ENCODE measurements around the gene LAMA3. TPM values are rescaled to one million over a fixed set of nuclear protein-coding genes. Genes with fewer than 3 reads are reported as not detected.

Gene LAMA3
- total and polyA plus RNA-seq, 2 donors (not counting 3 experiments of a cell fraction or from before 2014, with no cell fraction given): 2.6 to 12.3 TPM

DNA sequence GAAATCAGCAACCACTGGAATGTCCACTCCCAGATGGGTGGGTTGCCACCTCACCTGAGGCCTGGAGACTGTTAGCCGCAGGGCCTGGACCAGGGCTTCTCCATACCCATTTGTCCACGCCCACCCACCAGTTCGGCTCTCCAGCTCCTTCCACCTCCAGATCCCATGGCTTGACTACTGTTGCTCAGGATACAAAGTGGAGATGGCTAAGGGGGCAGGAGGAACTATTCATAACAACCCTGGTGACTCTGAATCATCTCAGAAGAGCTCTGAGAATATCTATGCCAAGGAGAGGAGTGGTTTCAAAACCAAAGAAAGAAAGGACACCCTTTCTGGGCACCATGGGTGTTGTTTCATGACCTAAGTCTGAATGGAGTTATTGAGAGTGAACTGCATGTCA is 145.8 kb downstream of the LAMA3 start:
- DNase-seq (ENCODE audit: low read depth, low spot score) (no peak), FAIRE-seq (no peak)
- H3K9me1 ChIP-seq (replicated peaks; ENCODE audit: control insufficient read depth, extremely low read depth, insufficient read depth, low read length): no peaks in the 10 kb centered on the region
- H3K79me2 ChIP-seq (ENCODE audit: control insufficient read depth, insufficient read depth, low read length): no peaks in the 10 kb centered on the region
- peaks cover 0 to 2% of the 10 kb centered on the region in 2 experiments for H3K36me3 ChIP-seq (ENCODE audit: control insufficient read depth in 2 of 2, extremely low read depth in 1 of 2, insufficient read depth in 2 of 2, low read length in 2 of 2)
- no peak overlapping the region for H2AFZ ChIP-seq (ENCODE audit: low read depth, low read length)
- peaks cover 7% of the 10 kb centered on the region for H3K4me1 ChIP-seq (ENCODE audit: control insufficient read depth, extremely low read depth, insufficient read depth, low read length)
- POLR2A ChIA-PET: no interaction called here
- H3K9me3 ChIP-seq (replicated peaks; ENCODE audit: control insufficient read depth, insufficient read depth, low read length): no peaks in the 10 kb centered on the region
- CTCF ChIA-PET: interaction anchor here (1.2 kb wide), 2 partner anchors 9 to 83 kb away, joined by 3 to 4 read pairs; no protein-coding TSS in a partner anchor
- BruUV-seq (replicated peaks): no TSS peak
- no peaks in the 10 kb centered on the region for H4K20me1 ChIP-seq (replicated peaks; ENCODE audit: control insufficient read depth, extremely low read depth, insufficient read depth, low read length)
- intact Hi-C loops (cut with micrococcal nuclease): no loop called here
- no peak overlapping the region for H3K4me2 ChIP-seq (ENCODE audit: insufficient read depth, low read length)
- H3K9ac ChIP-seq (replicated peaks; ENCODE audit: extremely low read depth, insufficient read depth, low read length): no peak overlapping the region
- dilution Hi-C loops (cut with MboI; ENCODE audit: extremely low pct_ligation_motif_present, low sequenced_read_pairs): no loop called here
- TF ChIP-seq FOS (IDR thresholded peaks at IDR 0.05; ENCODE audit: borderline replicate concordance, insufficient read depth, low read length) (no peak), POLR2A (IDR thresholded peaks at IDR 0.05; ENCODE audit: low read depth, low read length) (no peak), JUN (IDR thresholded peaks at IDR 0.05; ENCODE audit: borderline replicate concordance, insufficient read depth, insufficient read length, low read depth) (no peak), MYC (IDR thresholded peaks at IDR 0.05; ENCODE audit: low read depth, low read length) (no peak), POLR2AphosphoS5 (IDR thresholded peaks at IDR 0.05; ENCODE audit: insufficient read depth, low read depth, low read length) (no peak), EZH2 (IDR thresholded peaks at IDR 0.05; ENCODE audit: borderline replicate concordance, low read depth, low read length, severe bottlenecking) (no peak), GATA2 (IDR thresholded peaks at IDR 0.05; ENCODE audit: insufficient read depth, insufficient read length, low read depth, low read length) (no peak)
- TF ChIP-seq, protein P1, sequence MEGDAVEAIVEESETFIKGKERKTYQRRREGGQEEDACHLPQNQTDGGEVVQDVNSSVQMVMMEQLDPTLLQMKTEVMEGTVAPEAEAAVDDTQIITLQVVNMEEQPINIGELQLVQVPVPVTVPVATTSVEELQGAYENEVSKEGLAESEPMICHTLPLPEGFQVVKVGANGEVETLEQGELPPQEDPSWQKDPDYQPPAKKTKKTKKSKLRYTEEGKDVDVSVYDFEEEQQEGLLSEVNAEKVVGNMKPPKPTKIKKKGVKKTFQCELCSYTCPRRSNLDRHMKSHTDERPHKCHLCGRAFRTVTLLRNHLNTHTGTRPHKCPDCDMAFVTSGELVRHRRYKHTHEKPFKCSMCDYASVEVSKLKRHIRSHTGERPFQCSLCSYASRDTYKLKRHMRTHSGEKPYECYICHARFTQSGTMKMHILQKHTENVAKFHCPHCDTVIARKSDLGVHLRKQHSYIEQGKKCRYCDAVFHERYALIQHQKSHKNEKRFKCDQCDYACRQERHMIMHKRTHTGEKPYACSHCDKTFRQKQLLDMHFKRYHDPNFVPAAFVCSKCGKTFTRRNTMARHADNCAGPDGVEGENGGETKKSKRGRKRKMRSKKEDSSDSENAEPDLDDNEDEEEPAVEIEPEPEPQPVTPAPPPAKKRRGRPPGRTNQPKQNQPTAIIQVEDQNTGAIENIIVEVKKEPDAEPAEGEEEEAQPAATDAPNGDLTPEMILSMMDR (IDR thresholded peaks at IDR 0.05; ENCODE audit: extremely low read depth in 1 of 2, insufficient read depth in 1 of 2, low read depth in 1 of 2, low read length in 2 of 2): no peak
- TF ChIP-seq, protein P2, sequence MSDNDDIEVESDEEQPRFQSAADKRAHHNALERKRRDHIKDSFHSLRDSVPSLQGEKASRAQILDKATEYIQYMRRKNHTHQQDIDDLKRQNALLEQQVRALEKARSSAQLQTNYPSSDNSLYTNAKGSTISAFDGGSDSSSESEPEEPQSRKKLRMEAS (IDR thresholded peaks at IDR 0.05; ENCODE audit: insufficient read depth, insufficient read length): no peak
- H3K27ac ChIP-seq (ENCODE audit: insufficient read depth, low read depth, low read length): no peak overlapping the region
- no peak overlapping the region for H3K4me3 ChIP-seq (replicated peaks in 1 of 3; ENCODE audit: insufficient read depth in 1 of 3, low read depth in 1 of 3, low read length in 3 of 3)
- no peaks in the 10 kb centered on the region for H3K27me3 ChIP-seq (ENCODE audit: control insufficient read depth in 2 of 2, insufficient read depth in 2 of 2, low read length in 2 of 2)

Measured in endothelial cell of umbilical vein (primary cell).